Activated effector memory CD4-positive, alpha-beta T cell treated with Interleukin-2 at 50 U/mL for 16 hours (primary cell): Measurements from ENCODE around the gene SLC12A4.
A peak's percentile ranks its signal among the peaks of the same experiment; 100 is the strongest.
"Not testable (repeated sequence)": the region's sequence is repeated elsewhere in the genome, so short reads cannot be mapped to it uniquely, and the experiment has no call there.

Source experiments
- DNase-seq: peaks from one replicate; pipeline ENCODE4 v3.0.0-alpha.2; 2020

SLC12A4 gene

GRCh38 chr16:67940446-67941089 is 27.9 kb downstream of the SLC12A4 start:
- DNase-seq: no peak

DNA sequence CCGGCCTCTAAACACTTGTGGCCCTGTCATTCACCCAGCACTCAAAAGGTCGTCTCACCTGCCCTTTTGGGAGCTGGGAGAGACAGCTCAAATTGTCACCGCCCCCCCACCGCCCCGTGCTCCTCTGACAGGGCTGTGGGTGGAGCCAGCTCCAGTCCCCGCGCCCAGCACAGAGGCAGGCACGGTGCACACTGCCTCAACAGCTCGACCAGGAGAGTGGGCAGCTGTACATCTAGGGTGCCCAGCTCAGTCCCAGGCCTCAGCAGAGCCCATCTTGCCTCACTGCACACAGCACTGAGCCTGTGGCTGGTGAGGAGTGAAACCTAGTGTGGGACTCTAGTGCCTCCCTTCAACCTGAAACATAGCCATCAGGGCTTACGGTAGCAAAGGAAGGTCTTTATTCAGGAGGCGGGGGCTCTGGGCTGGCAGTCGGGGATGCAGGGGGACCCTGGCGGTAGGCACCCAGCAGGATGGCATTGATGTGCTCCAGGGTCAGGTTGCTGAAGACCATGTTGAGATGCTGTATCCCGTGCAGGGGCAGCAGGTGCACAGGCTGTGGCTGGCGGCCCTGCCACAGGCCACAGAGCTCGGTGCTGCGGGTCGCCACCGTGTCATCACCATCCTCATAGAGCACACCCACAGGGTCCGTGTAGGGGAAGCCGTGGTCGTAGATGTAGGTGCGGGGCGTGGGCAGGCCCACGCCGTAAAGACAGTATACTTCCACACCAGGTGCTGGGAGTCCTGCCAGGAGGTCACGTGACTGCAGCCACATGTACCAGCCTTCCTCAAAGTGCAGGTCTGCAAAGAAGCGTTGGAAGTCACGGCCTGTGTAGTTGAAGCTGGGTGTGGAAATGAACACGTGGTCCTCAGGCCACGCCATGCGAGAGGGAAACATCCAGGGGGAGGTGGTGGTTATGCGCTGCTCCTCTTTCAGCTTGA is 28.7 kb downstream of the SLC12A4 start:
- DNase-seq: no peak

GRCh38 chr16:67937713-67938112 is 30.7 kb downstream of the SLC12A4 start:
- not testable (repeated sequence) for DNase-seq

DNA sequence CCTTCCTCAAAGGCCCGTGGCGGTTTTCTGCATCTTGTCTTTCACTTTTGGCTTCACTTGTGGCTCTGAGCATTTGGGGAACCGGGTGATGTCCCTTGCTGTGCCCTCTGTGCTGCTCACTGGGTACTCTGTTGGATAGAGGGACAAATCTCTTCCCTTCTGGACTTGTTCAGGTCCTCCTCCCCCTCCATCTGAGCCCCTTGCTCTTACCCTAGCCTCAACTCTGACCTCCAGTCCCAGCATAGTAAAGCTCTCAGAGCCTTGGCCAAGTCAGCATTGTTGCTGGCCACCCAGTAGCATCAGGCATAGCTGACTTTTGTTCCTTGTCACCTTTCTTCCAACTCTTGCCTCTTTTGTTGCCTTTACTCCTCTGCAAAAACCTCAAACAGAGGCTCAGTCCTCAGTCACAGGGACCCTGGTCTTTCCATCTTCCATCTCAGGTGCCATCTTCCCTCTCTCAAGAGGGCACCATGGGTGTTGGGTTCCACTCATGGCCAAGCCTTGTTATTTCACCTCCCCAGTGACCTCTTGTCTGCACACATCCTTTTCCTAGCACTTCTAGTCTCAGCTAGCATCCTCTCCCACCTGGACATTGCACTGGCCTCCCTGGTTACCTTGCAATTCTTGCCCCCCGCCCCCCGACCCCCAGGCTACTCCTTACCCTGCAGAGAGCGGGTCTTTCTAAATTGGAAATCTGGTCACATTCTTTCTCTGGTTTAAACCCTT is 31.4 kb downstream of the SLC12A4 start:
- peak; percentile 68 for DNase-seq

- no peak for DNase-seq
These were observed 32.1 kb downstream of the SLC12A4 start, which contains the start of gene PSMB10 for GRCh38 chr16:67936124-67936879. Gene PSMB10 (minus strand): TSS chr16:67936850. CDS start chr16:67936749, 101 bp downstream.

DNA sequence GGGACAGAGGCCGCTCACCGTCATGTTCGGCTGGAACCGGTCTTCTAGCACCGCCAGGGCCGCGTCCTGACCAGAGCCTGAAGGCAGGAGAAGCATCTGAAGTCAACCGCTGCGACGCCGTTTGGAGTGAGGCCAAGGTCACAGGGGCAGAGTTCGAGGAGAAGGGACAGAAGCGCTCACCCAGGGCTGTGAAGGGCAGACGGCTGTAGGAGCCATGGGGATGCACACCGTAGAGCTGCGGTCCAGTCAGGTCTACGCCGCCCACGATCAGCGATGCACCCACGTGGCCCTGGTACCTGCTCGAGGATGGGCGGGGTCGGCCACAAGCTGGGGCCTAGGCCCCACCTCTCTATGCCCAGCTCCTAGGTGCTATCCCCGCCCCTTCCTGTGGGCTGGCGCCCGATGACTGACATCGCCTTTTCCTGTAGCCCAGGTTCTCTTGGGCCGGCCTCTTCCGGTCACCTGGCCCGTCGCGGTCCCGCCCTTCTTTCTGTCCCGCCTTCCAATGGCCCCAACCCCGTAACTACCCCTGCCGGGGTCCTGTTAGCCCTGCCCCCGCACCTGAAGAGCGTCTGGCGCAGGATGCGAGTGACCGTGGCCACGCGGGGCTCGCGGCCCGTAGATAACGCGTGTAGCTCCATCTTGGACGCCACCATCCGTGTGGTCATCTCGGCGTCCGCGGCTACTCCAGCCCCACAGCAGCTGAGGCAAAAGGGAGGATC is 32.9 kb downstream of the SLC12A4 start:
- peak; percentile 95 for DNase-seq

- no peak for DNase-seq
These were observed 33.4 kb downstream of the SLC12A4 start for GRCh38 chr16:67935101-67935401.

- DNase-seq: no peak
These were observed 33.9 kb downstream of the SLC12A4 start for GRCh38 chr16:67934306-67935100.

GRCh38 chr16:67933805-67934204 is 34.6 kb downstream of the SLC12A4 start:
- no peak for DNase-seq

DNA sequence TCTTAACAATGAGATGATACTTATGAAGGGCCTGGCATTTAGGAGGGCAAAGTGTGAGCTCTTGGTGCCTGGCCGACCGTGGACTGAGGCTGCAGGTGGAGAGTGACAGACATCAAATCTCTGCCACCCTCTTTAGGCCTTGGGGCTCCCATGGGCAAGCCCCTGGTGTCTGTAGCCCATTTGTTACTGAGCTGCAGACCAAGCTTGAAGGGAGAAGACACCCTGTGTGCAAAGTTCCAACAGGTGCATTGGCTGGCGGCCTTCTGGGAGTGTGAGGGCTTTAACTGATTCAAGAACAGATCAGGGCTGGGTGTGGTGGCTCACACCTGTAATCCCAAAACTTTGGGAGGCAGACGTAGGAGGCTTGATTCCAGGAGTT is 36.0 kb downstream of the SLC12A4 start:
- no peak for DNase-seq

- no peak for DNase-seq
These were observed 36.5 kb downstream of the SLC12A4 start, which contains the start of gene CTRL for GRCh38 chr16:67931712-67932461. Gene CTRL (minus strand): TSS chr16:67931862. CDS start chr16:67931852, 10 bp downstream.

DNA sequence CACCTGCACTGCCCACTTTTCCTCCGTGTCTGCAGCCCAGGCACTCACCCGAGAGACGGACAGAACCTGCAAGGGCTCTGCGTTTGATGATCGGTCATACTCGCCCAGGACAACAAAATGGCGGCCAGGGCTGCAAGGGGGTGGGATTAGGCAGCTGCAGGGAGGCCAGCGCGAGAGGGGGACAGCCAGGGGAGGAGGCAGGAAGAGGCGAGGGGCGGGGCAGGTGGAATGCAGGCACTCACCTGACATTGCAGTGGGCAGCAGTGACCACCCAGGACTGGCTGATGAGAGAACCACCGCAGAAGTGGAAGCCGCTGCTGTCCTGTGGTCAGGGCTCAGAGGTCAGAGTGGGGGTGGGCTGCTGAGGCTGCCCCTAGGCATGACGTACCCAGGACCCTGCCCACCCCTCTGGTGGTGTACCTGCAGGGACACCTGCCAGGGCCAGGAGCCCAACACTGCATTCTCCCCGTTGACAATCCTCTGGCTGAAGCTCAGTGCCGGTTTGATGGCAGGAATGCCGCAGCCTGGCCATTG is 37.7 kb downstream of the SLC12A4 start:
- DNase-seq: no peak

- no peak for DNase-seq
These were observed 38.2 kb downstream of the SLC12A4 start for GRCh38 chr16:67930191-67930590.

GRCh38 chr16:67928561-67929364 is 39.7 kb downstream of the SLC12A4 start:
- DNase-seq: peak; percentile 61

- DNase-seq: no peak
These were observed 40.3 kb downstream of the SLC12A4 start for GRCh38 chr16:67928147-67928546.

DNA sequence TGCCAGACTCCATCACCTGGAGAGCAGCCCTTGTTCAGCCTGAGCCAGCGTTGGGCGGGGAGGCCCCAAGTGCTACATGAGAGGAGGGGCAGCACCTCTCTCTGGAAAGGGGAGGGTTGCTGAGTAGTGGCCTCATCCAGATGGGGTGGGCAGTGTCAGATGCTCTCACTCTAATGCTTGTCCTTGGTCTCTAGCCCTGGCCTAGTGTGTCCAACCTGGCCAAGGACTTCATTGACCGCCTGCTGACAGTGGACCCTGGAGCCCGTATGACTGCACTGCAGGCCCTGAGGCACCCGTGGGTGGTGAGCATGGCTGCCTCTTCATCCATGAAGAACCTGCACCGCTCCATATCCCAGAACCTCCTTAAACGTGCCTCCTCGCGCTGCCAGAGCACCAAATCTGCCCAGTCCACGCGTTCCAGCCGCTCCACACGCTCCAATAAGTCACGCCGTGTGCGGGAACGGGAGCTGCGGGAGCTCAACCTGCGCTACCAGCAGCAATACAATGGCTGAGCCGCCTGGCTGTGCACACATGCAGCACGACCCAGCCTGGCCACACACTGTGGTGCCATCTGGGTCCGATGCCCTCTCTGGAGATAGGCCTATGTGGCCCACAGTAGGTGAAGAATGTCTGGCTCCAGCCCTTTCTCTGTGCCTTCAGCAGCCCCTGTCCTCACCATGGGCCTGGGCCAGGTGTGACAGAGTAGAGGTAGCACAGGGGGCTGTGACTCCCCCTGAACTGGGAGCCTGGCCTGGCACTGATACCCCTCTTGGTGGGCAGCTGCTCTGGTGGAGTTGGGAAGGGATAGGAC is 41.1 kb downstream of the SLC12A4 start:
- no peak for DNase-seq

- no peak for DNase-seq
These were observed 42.2 kb downstream of the SLC12A4 start for GRCh38 chr16:67926181-67926750.
